Uterus (tissue), 4 donors: ENCODE results near the gene FBN1. TPM values are rescaled to one million over a fixed set of nuclear protein-coding genes. Genes with fewer than 3 reads are reported as not detected.

Experiments used
- DNase-seq, 2 donors: peaks; one replicate each; pipeline ENCODE4 v3.0.0-alpha.2; 2019 to 2020
- H3K27ac ChIP-seq, 2 donors: fragments of 200-600 bp; sonication (generic); 1 replicate in 1 of 2; 2 replicates in 1 of 2; pipeline ENCODE4 v1.5.1; 2016 to 2018
- H3K27me3 ChIP-seq, 2 donors: fragments of 200-600 bp; sonication (generic); one replicate each; pipeline ENCODE4 v1.5.1; 2018 to 2019; ENCODE audit warnings: control low read depth in 1 of 2
- H3K36me3 ChIP-seq, 2 donors: fragments of 200-600 bp; sonication (generic); one replicate each; pipeline ENCODE4 v1.5.1; 2019; ENCODE audit warnings: control low read depth in 1 of 2
- H3K4me1 ChIP-seq, 2 donors: fragments of 200-600 bp; sonication (generic); one replicate each; pipeline ENCODE4 v1.5.1; 2018 to 2019; ENCODE audit warnings: control low read depth in 1 of 2
- H3K4me3 ChIP-seq, 2 donors: fragments of 200-600 bp; sonication (generic); 1 replicate in 1 of 2; 2 replicates in 1 of 2; pipeline ENCODE4 v1.5.1; 2018 to 2019; ENCODE audit warnings: mild to moderate bottlenecking in 1 of 2
- H3K9me3 ChIP-seq, 2 donors: fragments of 200-600 bp; sonication (generic); one replicate each; pipeline ENCODE4 v1.5.1; 2019; ENCODE audit warnings: control low read depth in 1 of 2
- POLR2A ChIP-seq, 2 donors: fragments of 450-650 bp; IDR thresholded peaks; one replicate each; pipeline ENCODE4 v1.6.1; 2016; ENCODE audit warnings: antibody characterized with exemption in 2 of 2, mild to moderate bottlenecking in 1 of 2, moderate library complexity in 1 of 2
- intact Hi-C: fragments of 100-400 bp; cut with DNase I; formaldehyde crosslinking; loops from one replicate; pipeline ENCODE4 v1.15.1; 2023; ENCODE audit warnings: low total_unique reads
- total RNA-seq, 4 donors: library from RNA; depleted of rRNA in 3 of 4; stranded (reverse); fragments of >200 nt in 3 of 4; gene quantifications; one replicate each; pipeline versions ENCODE4 v1.1.0 to v1.2.4, GENCODE V29; 2014 to 2023
- TF ChIP-seq, protein P1 (sequence below), 4 experiments: fragments of 200-600 bp in 2 of 4; fragments of 450-650 bp in 2 of 4; sonication (generic) in 2 of 4; IDR thresholded peaks; one replicate each; pipeline ENCODE4 v1.5.1; 2016 to 2019; ENCODE audit warnings: antibody characterized with exemption in 4 of 4, mild to moderate bottlenecking in 2 of 4, moderate library complexity in 1 of 4
- donor health status: DM: yes; HTN: yes; CAD: no.

The FBN1 gene
- total RNA-seq, 4 donors from 2014 or later = 76.3 to 584 (median 95.8) TPM

DNA sequence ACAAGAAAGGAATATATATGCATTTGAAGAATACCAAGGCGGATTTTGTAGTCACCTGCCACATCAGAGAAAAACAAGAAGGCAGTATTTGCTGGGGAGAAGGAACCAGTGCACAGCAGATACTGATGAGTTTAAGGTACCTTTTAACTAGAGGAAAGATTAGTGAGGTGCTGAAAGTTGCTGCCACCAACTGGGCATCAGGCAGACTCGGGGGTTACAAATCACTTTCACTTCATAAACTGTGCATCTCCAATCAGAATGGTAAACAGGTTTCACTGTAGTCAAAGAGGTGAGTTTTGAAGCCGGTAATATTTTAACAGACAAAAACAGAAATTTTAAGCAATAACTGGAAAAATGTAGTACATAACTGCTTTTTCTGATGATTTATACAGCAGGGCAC lies 4.1 kb downstream of the FBN1 start:
- H3K4me3 ChIP-seq = no peak overlapping the region
- peaks cover 0 to 9% of the 10 kb centered on the region in 2 donors for H3K4me1 ChIP-seq
- no peak for TF ChIP-seq POLR2A (IDR thresholded peaks at IDR 0.05)
- TF ChIP-seq, protein P1, sequence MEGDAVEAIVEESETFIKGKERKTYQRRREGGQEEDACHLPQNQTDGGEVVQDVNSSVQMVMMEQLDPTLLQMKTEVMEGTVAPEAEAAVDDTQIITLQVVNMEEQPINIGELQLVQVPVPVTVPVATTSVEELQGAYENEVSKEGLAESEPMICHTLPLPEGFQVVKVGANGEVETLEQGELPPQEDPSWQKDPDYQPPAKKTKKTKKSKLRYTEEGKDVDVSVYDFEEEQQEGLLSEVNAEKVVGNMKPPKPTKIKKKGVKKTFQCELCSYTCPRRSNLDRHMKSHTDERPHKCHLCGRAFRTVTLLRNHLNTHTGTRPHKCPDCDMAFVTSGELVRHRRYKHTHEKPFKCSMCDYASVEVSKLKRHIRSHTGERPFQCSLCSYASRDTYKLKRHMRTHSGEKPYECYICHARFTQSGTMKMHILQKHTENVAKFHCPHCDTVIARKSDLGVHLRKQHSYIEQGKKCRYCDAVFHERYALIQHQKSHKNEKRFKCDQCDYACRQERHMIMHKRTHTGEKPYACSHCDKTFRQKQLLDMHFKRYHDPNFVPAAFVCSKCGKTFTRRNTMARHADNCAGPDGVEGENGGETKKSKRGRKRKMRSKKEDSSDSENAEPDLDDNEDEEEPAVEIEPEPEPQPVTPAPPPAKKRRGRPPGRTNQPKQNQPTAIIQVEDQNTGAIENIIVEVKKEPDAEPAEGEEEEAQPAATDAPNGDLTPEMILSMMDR (IDR thresholded peaks at IDR 0.05) = peak in 3 of 4 experiments; percentile 17 to 27 (median 18)
- no peak for DNase-seq
- no peaks in the 10 kb centered on the region for H3K36me3 ChIP-seq
- H3K9me3 ChIP-seq = no peaks in the 10 kb centered on the region
- peak overlapping the region; percentile 7 to 39 for H3K27ac ChIP-seq
- intact Hi-C loops = no loop called here
- H3K27me3 ChIP-seq = no peaks in the 10 kb centered on the region

DNA sequence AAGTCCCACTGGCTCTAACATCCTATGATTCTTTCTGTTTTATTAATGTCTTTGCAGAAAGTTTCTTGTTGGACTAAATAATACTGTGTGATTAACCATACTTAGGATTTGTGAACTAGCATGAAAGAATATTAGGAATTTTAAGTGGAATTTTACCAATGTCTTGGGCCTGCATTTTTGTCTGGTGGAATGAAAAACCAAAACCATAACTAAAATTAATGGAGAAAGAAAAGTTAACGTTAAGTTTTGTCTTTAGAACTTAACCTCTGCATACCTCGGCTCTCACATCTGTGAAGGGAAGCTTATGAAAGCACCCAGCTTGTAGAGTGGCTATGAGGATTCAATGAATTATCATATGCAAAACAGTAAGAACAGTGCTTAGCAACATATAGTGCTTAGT lies 6.5 kb downstream of the FBN1 start:
- TF ChIP-seq, protein P1 (IDR thresholded peaks at IDR 0.05) = no peak
- TF ChIP-seq POLR2A (IDR thresholded peaks at IDR 0.05) = no peak
- Histone ChIP-seq H3K27me3 (no peaks in the 10 kb centered on the region), H3K4me1 (peaks cover 0 to 13% of the 10 kb centered on the region in 2 donors), H3K9me3 (no peaks in the 10 kb centered on the region), H3K4me3 (no peak overlapping the region), H3K27ac (no peak overlapping the region), H3K36me3 (no peaks in the 10 kb centered on the region)
- DNase-seq = no peak
- intact Hi-C loops = no loop called here

DNA sequence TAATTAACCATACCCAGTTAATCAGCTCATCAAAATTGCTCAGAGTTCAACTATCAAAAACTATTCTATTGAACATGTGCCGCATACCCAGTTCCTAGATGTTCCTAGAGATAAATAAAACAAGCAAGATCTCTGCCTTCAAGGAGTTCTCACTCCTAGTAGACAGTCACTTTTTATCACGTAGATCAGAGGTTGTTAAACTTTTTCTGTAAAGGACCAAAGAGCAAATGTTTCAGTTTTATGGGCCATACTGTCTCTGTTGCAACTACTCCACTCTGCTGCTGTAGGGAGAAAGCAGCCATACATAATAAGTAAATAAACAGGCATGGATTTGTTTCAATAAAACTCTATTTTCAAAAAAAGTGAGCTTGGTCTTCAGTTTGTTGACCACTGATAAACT lies 7.9 kb downstream of the FBN1 start:
- intact Hi-C loops = no loop called here
- no peaks in the 10 kb centered on the region for H3K9me3 ChIP-seq
- TF ChIP-seq, protein P1 (IDR thresholded peaks at IDR 0.05) = no peak
- TF ChIP-seq POLR2A (IDR thresholded peaks at IDR 0.05) = no peak
- no peak overlapping the region for H3K27ac ChIP-seq
- H3K4me1 ChIP-seq = peaks cover 0 to 10% of the 10 kb centered on the region in 2 donors
- no peaks in the 10 kb centered on the region for H3K36me3 ChIP-seq
- H3K27me3 ChIP-seq = no peaks in the 10 kb centered on the region
- DNase-seq = no peak
- H3K4me3 ChIP-seq = no peak overlapping the region

DNA sequence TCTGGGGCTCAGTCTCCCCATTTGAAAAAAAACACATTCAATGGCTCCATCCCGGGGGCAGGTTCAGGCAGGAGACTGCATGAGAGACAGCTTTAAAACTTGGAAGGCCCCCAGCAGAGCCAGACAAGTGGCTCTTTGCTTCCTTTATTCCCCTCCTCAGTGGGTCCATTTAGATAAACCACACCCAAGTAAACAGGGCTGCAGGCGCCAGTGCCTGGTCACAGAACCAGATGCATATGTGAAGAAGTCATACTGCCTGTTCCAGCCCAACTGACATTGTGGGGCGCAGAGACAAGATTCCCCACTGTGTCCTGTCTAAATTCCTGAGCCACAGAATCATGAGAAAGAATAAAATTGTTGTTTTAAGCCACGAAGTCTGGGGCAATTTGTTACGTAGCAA lies 9.0 kb downstream of the FBN1 start:
- Histone ChIP-seq H3K36me3 (no peaks in the 10 kb centered on the region), H3K27me3 (no peaks in the 10 kb centered on the region), H3K9me3 (no peaks in the 10 kb centered on the region), H3K27ac (no peak overlapping the region), H3K4me3 (no peak overlapping the region), H3K4me1 (peaks cover 0 to 10% of the 10 kb centered on the region in 2 donors)
- no peak for DNase-seq
- no peak for TF ChIP-seq POLR2A (IDR thresholded peaks at IDR 0.05)
- TF ChIP-seq, protein P1 (IDR thresholded peaks at IDR 0.05) = no peak
- intact Hi-C loops = no loop called here

DNA sequence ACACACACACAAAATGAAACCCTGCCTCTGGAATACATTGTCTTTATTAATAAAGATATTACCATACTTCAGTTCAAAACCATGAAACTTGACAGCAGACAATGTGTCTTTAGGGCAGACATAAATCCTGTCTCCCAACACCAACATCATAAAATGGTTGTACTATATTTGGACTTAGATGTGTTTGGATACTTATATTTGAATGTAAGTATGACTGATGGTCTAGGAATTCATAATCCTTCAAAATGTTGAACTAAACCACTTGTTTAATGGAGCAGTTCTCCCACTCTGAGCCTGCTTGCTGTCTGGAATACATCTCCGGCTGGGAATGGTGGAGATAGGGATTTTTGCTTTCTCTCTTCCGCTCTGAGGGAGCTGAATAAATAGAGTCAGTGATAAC lies 10.6 kb downstream of the FBN1 start:
- Histone ChIP-seq H3K4me3 (no peak overlapping the region), H3K27me3 (no peaks in the 10 kb centered on the region), H3K27ac (no peak overlapping the region), H3K4me1 (peaks cover 0 to 4% of the 10 kb centered on the region in 2 donors), H3K9me3 (no peaks in the 10 kb centered on the region), H3K36me3 (no peaks in the 10 kb centered on the region)
- TF ChIP-seq, protein P1 (IDR thresholded peaks at IDR 0.05) = no peak
- TF ChIP-seq POLR2A (IDR thresholded peaks at IDR 0.05) = no peak
- DNase-seq = no peak
- intact Hi-C loops = no loop called here
